ENCODE data around the gene PRSS48. TPM values are rescaled to one million over a fixed set of nuclear protein-coding genes. Genes with fewer than 3 reads are reported as not detected.

Gene PRSS48
- total RNA-seq, 2 donors from 2014 or later, result not detected

DNA sequence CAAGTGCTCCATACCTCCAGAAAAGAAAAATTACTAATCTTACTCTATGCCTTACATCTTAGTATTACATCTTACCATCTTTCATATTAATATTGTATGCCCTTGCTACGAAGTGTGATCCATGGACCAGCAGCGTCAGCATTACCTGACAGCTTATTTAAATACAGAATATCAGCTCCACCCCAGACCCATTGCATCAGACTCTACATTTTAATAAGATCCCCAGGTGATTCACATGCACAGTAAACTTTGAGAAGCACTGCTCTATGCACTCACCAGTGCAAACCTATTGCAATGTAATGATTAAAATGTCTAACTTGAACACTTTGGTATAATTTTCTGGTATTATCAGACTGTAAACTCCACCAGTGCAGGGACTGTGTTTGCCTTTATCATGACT lies 62.5 kb downstream of the PRSS48 start:
- H3K27ac ChIP-seq, result no peak overlapping the region
- no peaks in the 10 kb centered on the region for H3K27me3 ChIP-seq
- no peaks in the 10 kb centered on the region for H3K9me3 ChIP-seq
- TF ChIP-seq, protein P1, sequence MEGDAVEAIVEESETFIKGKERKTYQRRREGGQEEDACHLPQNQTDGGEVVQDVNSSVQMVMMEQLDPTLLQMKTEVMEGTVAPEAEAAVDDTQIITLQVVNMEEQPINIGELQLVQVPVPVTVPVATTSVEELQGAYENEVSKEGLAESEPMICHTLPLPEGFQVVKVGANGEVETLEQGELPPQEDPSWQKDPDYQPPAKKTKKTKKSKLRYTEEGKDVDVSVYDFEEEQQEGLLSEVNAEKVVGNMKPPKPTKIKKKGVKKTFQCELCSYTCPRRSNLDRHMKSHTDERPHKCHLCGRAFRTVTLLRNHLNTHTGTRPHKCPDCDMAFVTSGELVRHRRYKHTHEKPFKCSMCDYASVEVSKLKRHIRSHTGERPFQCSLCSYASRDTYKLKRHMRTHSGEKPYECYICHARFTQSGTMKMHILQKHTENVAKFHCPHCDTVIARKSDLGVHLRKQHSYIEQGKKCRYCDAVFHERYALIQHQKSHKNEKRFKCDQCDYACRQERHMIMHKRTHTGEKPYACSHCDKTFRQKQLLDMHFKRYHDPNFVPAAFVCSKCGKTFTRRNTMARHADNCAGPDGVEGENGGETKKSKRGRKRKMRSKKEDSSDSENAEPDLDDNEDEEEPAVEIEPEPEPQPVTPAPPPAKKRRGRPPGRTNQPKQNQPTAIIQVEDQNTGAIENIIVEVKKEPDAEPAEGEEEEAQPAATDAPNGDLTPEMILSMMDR (IDR thresholded peaks at IDR 0.05), result no peak
- no peak for DNase-seq
- intact Hi-C loops (cut with DNase I), result no loop called here
- H3K36me3 ChIP-seq, result no peaks in the 10 kb centered on the region
- no peaks in the 10 kb centered on the region for H3K4me1 ChIP-seq
- H3K4me3 ChIP-seq, result no peak overlapping the region
- no peak overlapping the region for H3K9ac ChIP-seq (ENCODE audit: low read depth in 2 of 2, low read length in 2 of 2)

DNA sequence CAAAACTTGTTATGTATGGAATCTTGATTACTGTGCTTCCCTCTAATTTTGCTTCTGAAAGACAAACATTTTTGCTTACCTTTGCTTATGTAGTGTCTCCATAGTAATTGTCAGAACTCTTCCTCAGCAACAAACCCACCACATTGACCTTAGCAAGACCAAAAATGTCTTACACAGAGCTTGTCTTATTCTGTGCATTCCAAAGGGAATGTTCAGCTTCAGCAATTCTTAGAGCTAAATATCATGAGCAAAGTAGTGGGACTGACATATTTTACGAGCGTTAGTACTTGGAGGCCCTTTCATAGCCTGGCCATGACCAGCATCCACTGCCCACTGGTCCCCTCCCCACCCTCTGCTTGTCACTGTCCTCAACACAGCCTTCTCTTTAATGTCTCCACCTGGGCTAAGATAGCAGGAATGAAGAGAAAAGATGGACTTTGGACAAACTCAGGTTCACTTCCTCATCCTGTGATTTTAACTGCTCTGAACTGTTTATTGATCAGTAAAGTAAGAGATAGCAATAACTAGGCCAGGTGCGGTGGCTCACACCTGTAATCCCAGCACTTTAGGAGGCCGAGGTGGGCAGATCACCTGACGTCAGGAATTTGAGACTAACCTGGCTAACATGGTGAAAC lies 63.9 kb downstream of the PRSS48 start:
- intact Hi-C loops (cut with DNase I), result no loop called here
- no peaks in the 10 kb centered on the region for H3K27me3 ChIP-seq
- DNase-seq, result peak; percentile 44
- TF ChIP-seq, protein P1 (IDR thresholded peaks at IDR 0.05), result no peak
- no peaks in the 10 kb centered on the region for H3K4me1 ChIP-seq
- no peak overlapping the region for H3K4me3 ChIP-seq
- peak overlapping the region in 1 of 2 donors; percentile 77 for H3K9ac ChIP-seq (ENCODE audit: low read depth in 2 of 2, low read length in 2 of 2)
- H3K27ac ChIP-seq, result peak overlapping the region; percentile 54
- no peaks in the 10 kb centered on the region for H3K9me3 ChIP-seq
- no peaks in the 10 kb centered on the region for H3K36me3 ChIP-seq

Other genes with a start within 250 kb of the PRSS48 start
- 1,000 to 10,000 TPM; 1,345 to 1,520 TPM for gene RPS3A, start 177.5 kb upstream of the PRSS48 start, total RNA-seq
- gene SH3D19, start 48.4 kb downstream of the PRSS48 start, total RNA-seq, result 100 to 1,000 TPM in 1 of 2 donors, 10 to 100 TPM in 1; 75.5 to 104 TPM
- 10 to 100 TPM; 31.5 to 33.4 TPM for gene FHIP1A, start 132.0 kb downstream of the PRSS48 start, total RNA-seq